Retinal pigment epithelial cell (primary cell): ENCODE data around the gene SPATA9.
"Not testable (repeated sequence)": the region's sequence is repeated elsewhere in the genome, so short reads cannot be mapped to it uniquely, and the experiment has no call there.

Experiments
- DNase-seq: peaks from one replicate; pipeline ENCODE4 v3.0.0-alpha.2; 2010; ENCODE audit warnings: low read depth
- H3K4me3 ChIP-seq: 2 replicates; pipeline ENCODE4 v1.5.1; 2011; ENCODE audit warnings: mild to moderate bottlenecking, low read length, control low read depth, moderate library complexity
- CTCF ChIP-seq: conservative IDR thresholded peaks from 2 replicates; pipeline ENCODE4 v1.5.1; 2011; ENCODE audit warnings: low read depth, low read length, control low read depth, inconsistent platforms

Gene SPATA9

DNA sequence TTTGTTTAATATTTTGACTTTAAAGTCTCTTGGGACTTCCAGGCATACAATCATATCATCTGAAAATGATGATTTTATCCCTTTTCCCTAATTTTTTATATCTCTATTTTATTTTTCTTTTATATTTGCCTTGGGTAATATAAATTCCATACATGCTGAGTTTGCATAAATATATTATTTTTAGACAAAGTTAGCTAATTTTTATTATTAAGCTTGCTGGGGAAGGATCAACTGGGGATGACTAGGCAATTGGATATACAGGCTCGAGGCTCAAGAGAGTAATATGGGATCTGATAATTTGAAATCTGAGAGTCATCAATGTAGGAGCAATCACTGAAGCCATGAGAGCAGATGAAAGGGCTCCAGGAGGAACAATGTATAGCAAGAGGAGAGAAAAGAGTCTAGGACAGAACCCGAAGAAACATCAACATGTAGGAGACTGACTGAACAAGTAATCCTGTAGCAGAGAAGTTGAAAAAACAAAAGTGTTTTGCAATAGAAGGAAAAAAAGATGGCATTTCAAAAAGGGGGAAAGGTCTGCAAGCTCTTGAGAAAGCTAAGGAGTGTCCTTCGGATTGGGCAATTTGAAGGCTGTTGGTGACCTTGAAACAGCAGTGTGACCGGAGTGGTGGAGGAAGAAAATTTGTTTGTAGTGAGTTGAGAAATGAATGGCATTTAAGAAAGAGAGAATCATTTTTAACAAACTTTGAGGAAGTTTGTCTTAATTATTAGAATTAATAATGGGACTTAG, 31.3 kb upstream of the SPATA9 start:
- TF ChIP-seq CTCF, result no peak
- no peak overlapping the region for H3K4me3 ChIP-seq
- DNase-seq, result no peak

- H3K4me3 ChIP-seq, DNase-seq: not testable (repeated sequence)
Observed at GRCh38 chr5:95713246-95713645, 30.5 kb upstream of the SPATA9 start.

GRCh38 chr5:95712347-95712958, 29.7 kb upstream of the SPATA9 start:
- no peak for TF ChIP-seq CTCF
- no peak for DNase-seq
- H3K4me3 ChIP-seq, result no peak overlapping the region

GRCh38 chr5:95711501-95712346, 28.9 kb upstream of the SPATA9 start:
- H3K4me3 ChIP-seq, result no peak overlapping the region
- no peak for TF ChIP-seq CTCF
- no peak for DNase-seq

- H3K4me3 ChIP-seq, DNase-seq: not testable (repeated sequence)
Observed at GRCh38 chr5:95710651-95711500, 28.1 kb upstream of the SPATA9 start.

- DNase-seq, result no peak
- TF ChIP-seq CTCF, result no peak
Observed at GRCh38 chr5:95709967-95710650, 27.3 kb upstream of the SPATA9 start.

GRCh38 chr5:95708876-95709275, 26.1 kb upstream of the SPATA9 start:
- no peak overlapping the region for H3K4me3 ChIP-seq
- no peak for TF ChIP-seq CTCF
- no peak for DNase-seq

More at GRCh38 chr5:95709967-95710650, 27.3 kb upstream of the SPATA9 start:
- H3K4me3 ChIP-seq, result no peak overlapping the region

GRCh38 chr5:95707534-95708188, 24.9 kb upstream of the SPATA9 start:
- not testable (repeated sequence) for DNase-seq, H3K4me3 ChIP-seq
